ENCODE measurements around the gene CLCN4. TPM values are rescaled to one million over a fixed set of nuclear protein-coding genes. Genes with fewer than 3 reads are reported as not detected.

The CLCN4 gene
- total RNA-seq, 1 donor from 2014 or later: 4.7 TPM

DNA sequence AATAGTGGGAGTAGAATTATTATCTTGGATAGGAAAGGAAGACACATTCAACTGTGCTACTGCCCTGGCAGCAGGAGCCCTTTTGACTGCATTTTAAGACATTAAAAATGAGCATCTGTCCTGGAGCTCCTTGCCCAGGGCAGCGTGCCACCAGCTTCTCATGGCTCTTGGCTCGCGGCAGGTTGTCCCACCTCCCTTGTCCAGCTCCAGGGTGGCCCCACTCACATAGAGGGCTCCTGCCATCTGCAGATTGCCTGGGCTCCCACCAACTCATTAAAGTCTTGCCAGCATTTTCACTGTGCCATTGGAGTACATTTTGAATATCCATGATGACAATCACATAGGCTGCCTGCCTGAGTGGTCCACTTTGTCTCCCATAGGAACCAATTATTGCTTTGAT, 27.0 kb downstream of the CLCN4 start:
- no peak for TF ChIP-seq CTCF (IDR thresholded peaks at IDR 0.05)
- CTCF ChIA-PET: no interaction called here

DNA sequence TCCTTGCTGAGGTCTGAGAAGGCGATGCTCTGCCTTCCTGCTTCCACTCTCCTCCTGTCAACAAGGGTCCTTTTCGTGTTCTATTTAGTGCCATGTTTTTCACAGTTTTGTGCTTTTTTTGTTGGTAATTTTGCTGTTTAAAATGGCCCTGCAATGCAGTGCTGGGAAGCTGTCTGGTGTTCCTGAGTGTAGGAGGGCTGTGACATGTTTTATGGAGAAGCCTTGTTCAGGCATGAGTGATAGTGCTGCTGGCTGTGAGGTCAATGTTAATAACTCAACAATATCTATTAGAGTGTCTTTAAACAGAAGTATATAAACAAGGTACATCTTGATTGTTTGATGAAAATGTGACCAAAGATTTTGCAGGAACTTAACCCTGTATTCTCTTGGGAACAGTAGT, 27.6 kb downstream of the CLCN4 start:
- DNase-seq (no peak), ATAC-seq (ENCODE audit: low read depth) (no peak)
- H3K9me3 Mint-ChIP-seq: no peaks in the 10 kb centered on the region
- no peak for TF ChIP-seq CTCF (IDR thresholded peaks at IDR 0.05)
- no peaks in the 10 kb centered on the region for H3K27me3 Mint-ChIP-seq
- ChIA-PET POLR2A (no interaction called here), CTCF (no interaction called here)
- intact Hi-C loops (cut with micrococcal nuclease): no loop called here
- no peak overlapping the region for H3K4me3 Mint-ChIP-seq
- H3K36me3 Mint-ChIP-seq (ENCODE audit: low read depth): peaks cover 39% of the 10 kb centered on the region
- H3K27ac Mint-ChIP-seq: no peak overlapping the region
- no peaks in the 10 kb centered on the region for H3K4me1 Mint-ChIP-seq

More for the DNA sequence above, 27.0 kb downstream of the CLCN4 start:
- peaks cover 39% of the 10 kb centered on the region for H3K36me3 Mint-ChIP-seq (ENCODE audit: low read depth)
- intact Hi-C loops (cut with micrococcal nuclease): no loop called here
- H3K4me1 Mint-ChIP-seq: no peaks in the 10 kb centered on the region
- H3K27me3 Mint-ChIP-seq: no peaks in the 10 kb centered on the region
- POLR2A ChIA-PET: no interaction called here
- H3K4me3 Mint-ChIP-seq: no peak overlapping the region
- DNase-seq (no peak), ATAC-seq (ENCODE audit: low read depth) (no peak)
- H3K27ac Mint-ChIP-seq: no peak overlapping the region
- H3K9me3 Mint-ChIP-seq: no peaks in the 10 kb centered on the region

DNA sequence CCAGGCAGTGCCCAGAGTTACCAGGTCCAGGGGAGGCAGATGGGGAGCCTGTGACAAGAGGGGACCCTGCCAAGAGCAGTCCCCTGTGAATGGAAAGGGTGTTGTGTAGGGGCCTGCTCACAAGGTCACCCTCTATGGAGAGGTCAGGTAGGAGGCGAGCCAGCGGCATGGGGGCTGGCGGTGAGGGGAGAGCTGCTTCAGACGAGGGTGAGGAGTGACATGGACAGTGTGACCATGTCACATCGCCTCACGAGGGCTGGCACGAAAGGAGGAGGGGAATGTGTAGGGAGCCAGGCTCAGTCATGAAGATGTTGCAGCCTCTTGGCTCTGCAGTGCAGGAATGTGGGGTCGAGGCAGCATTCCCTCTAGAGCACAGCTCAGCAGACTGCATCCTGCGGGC, 29.6 kb downstream of the CLCN4 start:
- Mint-ChIP-seq H3K27me3 (no peaks in the 10 kb centered on the region), H3K4me3 (no peak overlapping the region), H3K27ac (no peak overlapping the region), H3K36me3 (ENCODE audit: low read depth) (peaks cover 37% of the 10 kb centered on the region), H3K4me1 (peaks cover 6% of the 10 kb centered on the region), H3K9me3 (no peaks in the 10 kb centered on the region)
- DNase-seq (no peak), ATAC-seq (ENCODE audit: low read depth) (no peak)
- intact Hi-C loops (cut with micrococcal nuclease): no loop called here
- ChIA-PET POLR2A (no interaction called here), CTCF (interaction anchor here (0.8 to 1.8 kb wide), 2 partner anchors 537 to 538 kb away, joined by 3 to 6 read pairs; no protein-coding TSS in a partner anchor)
- TF ChIP-seq CTCF (IDR thresholded peaks at IDR 0.05): no peak

- intact Hi-C loops (cut with micrococcal nuclease): no loop called here
- Mint-ChIP-seq H3K9me3 (no peaks in the 10 kb centered on the region), H3K36me3 (ENCODE audit: low read depth) (peaks cover 39% of the 10 kb centered on the region), H3K27me3 (no peaks in the 10 kb centered on the region), H3K4me3 (no peak overlapping the region), H3K4me1 (peaks cover 6% of the 10 kb centered on the region), H3K27ac (no peak overlapping the region)
- DNase-seq (no peak), ATAC-seq (ENCODE audit: low read depth) (no peak)
- CTCF ChIA-PET: interaction anchor here (0.8 to 1.8 kb wide), 2 partner anchors 535 to 537 kb away, joined by 3 to 6 read pairs; no protein-coding TSS in a partner anchor
- POLR2A ChIA-PET: no interaction called here
- TF ChIP-seq CTCF (IDR thresholded peaks at IDR 0.05): no peak
Observed at GRCh38 chrX:10187421-10187820, 30.6 kb downstream of the CLCN4 start.

DNA sequence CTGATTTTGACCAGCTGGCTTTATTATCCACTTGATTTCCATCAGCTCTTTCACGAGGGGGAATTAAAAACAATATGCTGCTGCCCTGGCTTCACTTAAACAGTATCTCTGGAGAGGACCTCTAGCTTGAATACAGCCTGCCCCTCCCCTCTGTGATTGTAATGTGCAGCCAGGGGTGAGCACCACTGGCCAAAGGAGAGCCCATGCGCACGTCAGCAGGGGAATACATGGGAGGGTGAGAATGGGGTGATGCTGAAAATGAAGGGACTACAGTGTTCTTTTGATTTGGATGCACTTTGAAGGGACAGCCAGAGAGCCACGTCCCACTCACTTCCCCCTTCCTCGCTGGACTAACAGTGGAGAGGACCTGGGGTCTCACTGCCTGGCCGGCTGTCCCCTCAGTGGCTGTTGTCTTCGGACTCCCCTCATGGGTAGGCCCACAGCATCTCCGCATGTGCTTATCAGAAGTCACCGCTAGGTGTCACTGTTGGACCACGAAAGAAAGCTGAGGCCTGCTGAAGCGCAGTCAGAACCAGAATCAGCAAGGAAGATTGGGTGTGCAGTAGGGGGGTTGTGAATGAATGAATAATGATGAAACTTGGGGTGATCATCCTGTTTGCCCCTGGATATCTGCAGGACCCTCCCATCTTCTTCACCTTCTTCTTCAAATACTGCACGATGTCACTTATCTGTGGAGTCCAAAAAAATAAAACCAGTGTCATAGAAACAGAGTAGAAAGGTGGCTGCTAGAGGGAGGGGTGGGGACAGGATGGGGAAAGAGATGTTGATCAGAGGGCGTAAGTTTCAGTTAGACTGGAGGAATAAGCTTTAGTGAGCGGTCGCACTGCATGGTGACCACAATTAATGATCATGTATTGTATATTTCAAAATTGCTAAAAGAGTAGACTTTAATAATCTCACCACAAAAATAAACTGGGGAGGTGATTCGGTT, 32.8 kb downstream of the CLCN4 start:
- DNase-seq: peak; percentile 49
- intact Hi-C loops (cut with micrococcal nuclease): loop anchor here (1.0 kb wide), 7 partner anchors 28 to 948 kb away; no protein-coding TSS in a partner anchor
- ChIA-PET POLR2A (interaction anchor here (1.3 kb wide), 1 partner anchor 430 kb away, joined by 3 read pairs; no protein-coding TSS in a partner anchor), CTCF (interaction anchor here (0.8 to 3.8 kb wide), 28 partner anchors 8 to 948 kb away, joined by 3 to 66 read pairs (median 6); partner anchors contain the start of gene MID1)
- ATAC-seq (ENCODE audit: low read depth): peak; percentile 84
- no peak for TF ChIP-seq CTCF (IDR thresholded peaks at IDR 0.05)
- Mint-ChIP-seq H3K4me3 (no peak overlapping the region), H3K36me3 (ENCODE audit: low read depth) (peaks cover 54% of the 10 kb centered on the region), H3K27me3 (no peaks in the 10 kb centered on the region), H3K9me3 (no peaks in the 10 kb centered on the region), H3K4me1 (peaks cover 10% of the 10 kb centered on the region), H3K27ac (peak overlapping the region; percentile 50)

All from activated B cell treated with CpG ODN at 0.5 μM for 24 hours (primary cell).